ENCODE results near the gene CLP1.

CLP1 gene

DNA sequence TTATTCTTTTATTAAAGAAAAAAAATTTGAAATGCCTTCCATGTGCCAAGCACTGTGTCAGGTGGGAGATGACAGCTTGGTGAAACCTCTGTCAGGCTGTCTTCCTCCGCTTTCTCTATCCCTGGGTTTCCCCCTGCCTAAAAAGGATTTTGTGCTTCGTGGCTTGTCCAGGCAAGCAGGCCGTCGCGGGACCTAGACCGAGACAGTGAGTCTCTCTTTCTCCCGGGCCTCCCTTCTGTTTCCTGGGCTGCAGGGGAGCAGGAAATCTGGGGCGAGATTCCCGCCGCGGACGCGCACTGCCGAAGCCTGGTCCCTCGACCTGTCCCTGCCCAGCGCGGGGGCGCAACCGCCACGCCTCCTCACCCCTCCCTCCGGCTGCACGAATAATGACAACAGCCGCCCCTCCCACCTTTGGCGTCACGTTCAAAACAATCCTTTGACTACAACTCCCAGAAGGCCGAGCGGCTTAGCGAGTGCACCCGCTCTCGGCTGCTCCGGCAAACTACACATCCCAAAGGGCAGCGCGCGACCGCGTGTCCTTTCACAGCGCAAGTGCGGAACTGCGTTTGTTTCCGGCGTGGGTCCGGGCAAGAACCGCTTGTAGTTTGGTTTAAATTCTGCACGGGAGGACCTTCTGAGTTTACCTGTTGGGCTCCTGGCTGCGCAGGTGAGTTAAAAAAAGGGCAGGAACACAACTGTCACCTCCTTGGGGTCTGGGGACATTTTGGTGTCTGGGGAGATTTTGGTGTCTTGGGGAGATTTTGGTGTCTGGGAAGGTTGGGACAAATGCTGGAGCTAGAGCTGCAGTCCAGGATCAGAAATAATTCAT, at the start of gene CLP1:
Gene CLP1, plus strand, starts transcription at position 569 of the 829 bp plus-strand sequence. CDS start 1,715 bp downstream, outside the sequence.
- DNase-seq (ENCODE audit: low read depth, low spot score): peak; percentile 100

GRCh38 chr11:57610170-57610569, 47.4 kb upstream of the CLP1 start:
- no peak for DNase-seq (ENCODE audit: low read depth, low spot score)

DNA sequence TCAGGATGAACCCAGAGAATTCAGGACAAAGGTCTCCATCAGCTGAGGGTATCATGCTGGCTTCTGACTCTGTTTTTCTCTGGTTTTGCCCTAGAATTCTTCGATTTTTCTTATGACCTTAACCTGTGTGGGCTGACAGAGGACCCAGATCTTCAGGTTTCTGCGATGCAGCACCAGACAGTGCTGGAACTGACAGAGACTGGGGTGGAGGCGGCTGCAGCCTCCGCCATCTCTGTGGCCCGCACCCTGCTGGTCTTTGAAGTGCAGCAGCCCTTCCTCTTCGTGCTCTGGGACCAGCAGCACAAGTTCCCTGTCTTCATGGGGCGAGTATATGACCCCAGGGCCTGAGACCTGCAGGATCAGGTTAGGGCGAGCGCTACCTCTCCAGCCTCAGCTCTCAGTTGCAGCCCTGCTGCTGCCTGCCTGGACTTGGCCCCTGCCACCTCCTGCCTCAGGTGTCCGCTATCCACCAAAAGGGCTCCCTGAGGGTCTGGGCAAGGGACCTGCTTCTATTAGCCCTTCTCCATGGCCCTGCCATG, 43.3 kb upstream of the CLP1 start:
- DNase-seq (ENCODE audit: low read depth, low spot score): no peak

DNA sequence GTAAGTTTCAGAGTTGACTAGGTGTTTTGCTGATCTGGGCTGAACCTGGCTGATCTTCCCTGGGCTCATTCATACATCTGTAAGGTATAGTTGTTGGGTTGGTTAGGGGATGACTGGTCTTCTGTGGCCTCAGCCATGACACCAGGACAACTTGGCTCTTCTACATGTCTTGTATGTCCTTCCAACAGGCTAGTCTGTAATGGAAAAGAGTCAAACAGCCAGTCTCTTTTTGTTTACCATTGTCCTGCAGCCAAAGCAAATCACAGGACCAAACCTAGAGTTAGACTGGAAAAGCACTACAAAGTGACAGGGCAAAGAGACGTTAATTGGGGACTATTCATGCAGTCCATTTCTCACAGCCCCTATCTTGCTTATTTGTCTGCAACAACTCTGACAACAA, 42.3 kb upstream of the CLP1 start:
- no peak for DNase-seq (ENCODE audit: low read depth, low spot score)

DNA sequence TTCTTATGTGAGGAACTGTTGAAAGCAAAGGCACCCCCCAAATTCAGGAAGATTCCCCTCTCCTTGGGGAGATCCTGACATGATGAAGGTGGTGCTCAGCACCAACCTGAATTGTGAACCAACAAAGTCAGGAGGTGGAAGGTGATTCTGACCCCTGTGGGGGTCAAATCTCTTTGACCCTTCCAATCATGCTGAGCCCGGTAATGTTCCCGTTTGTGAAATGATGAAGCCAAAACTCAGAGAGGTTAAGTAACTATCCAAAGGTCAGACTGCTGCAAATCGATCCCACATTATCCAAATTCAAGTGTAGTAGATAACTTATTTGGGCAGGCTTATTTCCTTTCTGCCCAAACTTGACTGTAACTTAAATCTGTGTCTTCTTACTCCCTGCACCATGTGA, 41.0 kb upstream of the CLP1 start:
- no peak for DNase-seq (ENCODE audit: low read depth, low spot score)

DNA sequence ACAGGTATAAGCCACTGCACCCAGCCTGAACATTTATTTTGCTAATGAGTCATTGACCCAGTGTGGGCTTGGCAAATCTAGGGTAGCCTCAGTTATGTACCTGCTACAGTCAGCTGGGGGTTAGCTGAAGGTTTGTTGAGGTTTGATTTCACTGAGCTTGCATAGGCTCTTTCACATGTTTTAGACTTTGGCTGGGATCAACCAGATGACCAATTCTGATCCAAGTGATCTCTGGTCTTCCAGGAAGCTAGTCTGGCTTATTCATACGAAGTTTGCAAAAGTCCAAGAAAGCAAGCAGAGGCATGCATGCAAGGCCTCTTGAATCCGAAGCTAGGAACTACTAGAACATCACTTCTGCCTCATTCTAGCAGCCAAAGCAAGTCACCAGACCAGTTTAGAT, 39.1 kb upstream of the CLP1 start:
- no peak for DNase-seq (ENCODE audit: low read depth, low spot score)

DNA sequence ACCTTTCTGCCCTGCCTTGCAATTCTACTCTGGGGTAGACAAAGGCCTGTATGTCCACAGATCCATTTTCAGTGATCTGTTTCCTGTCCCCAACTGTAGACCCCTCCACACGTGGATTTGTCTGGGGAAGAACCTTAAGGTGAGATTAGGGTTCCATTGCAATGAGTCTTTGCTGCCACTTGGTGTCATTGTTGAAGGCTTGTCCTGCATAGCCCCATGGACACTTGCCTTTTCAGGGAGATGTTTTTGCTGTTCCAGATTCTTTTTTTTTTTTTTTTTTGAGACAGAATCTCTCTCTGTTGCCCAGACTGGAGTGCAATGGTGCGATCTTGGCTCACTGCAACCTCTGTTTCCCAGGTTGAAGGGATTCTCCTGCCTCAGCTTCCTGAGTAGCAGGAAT, 38.2 kb upstream of the CLP1 start:
- no peak for DNase-seq (ENCODE audit: low read depth, low spot score)

GRCh38 chr11:57620467-57620866, 37.1 kb upstream of the CLP1 start:
- DNase-seq (ENCODE audit: low read depth, low spot score): no peak

DNA sequence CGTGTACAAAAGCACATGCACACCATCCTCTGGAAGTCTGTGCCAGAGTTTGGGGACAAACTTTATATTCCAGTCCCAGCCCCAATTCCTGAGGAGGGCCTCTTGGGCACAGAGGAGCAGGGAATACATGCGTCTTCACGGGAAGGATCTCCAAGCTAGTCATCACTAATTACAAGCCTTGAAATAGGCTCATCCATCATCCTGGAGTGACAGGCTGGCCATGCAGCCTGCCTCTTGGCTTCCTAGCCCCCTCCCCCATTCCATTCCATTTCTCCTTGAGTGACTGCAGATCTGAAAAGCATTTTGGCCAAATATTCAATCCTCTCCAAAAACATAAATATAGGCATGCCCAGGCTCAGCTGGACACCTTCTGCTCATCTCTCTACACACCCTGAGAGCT, 35.3 kb upstream of the CLP1 start:
- DNase-seq (ENCODE audit: low read depth, low spot score): no peak

- no peak for DNase-seq (ENCODE audit: low read depth, low spot score)
These were observed 32.7 kb upstream of the CLP1 start for GRCh38 chr11:57624864-57625263.

GRCh38 chr11:57626895-57627294, 30.7 kb upstream of the CLP1 start:
- no peak for DNase-seq (ENCODE audit: low read depth, low spot score)

- no peak for DNase-seq (ENCODE audit: low read depth, low spot score)
These were observed 27.4 kb upstream of the CLP1 start for GRCh38 chr11:57630171-57630570.

DNA sequence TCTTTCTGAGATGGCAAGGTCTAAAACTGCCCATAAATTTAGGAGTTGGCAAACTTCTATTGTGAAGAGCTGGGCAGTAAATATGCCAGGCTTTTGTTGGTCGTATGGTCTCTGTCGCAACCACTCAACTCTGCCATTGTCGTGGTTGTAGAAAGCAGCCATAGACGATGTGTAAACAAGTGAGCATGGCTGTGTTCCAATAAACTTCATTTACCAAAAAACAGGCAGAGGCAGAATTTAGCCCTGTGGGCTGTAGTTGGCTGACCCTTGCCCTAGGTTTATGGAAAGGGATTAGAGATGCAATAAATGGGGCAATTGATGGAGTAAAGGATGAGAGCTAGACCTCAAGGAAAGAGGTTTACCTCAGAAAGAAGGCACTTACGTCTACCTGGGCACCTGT, 25.4 kb upstream of the CLP1 start:
- no peak for DNase-seq (ENCODE audit: low read depth, low spot score)

DNA sequence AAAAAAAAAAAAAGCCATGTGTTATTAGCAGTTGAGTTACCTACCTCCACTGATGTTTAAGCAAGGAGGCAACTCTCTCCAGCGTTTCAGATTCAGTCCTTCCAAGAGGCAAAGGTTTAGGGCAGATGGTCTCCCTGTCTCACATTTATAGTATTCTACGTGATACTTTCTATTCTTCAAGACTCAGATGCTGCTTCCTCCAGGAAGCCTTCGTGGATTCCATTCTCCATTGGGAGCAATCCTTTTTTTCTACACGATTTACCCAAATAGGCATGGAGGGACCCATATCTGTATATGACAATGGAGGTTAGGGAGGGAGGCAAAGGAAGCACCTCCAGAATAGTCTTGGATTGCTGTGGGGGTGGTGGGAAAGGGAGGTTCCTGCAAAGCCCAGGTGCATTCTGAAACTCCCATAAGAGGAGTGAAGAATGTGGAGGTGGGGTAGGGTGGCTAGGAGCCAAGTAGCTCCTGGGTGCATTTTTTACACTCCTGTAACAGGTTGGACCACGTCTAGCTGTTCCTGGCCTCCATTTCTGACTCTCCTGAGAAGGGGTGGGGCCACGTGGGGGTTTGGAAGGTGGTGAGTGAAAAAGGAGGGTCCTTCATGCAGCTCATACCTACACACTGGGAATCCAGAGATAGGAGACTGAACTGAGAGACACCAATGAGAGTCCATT, 24.0 kb upstream of the CLP1 start:
- DNase-seq (ENCODE audit: low read depth, low spot score): no peak

- no peak for DNase-seq (ENCODE audit: low read depth, low spot score)
These were observed 23.3 kb upstream of the CLP1 start for GRCh38 chr11:57634311-57634710.

DNA sequence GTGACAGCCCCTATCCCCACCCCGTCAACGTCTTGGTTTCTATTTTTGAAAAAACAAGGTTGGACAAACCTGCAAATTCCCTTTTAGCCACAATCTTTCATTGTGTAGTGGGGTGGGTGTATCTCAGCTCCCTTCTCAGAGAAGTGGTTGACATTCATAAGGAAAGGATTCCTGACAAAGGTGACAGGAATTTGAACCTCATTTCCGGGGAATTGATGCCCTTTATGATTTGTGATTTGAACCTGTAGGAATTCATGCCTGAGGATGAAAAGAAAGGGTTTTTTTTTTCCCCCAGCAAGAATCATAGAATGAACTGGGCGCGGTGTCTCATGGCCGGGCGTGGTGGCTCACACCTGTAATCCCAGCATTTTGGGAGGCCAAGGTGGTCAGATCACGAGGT, 22.3 kb upstream of the CLP1 start:
- no peak for DNase-seq (ENCODE audit: low read depth, low spot score)

DNA sequence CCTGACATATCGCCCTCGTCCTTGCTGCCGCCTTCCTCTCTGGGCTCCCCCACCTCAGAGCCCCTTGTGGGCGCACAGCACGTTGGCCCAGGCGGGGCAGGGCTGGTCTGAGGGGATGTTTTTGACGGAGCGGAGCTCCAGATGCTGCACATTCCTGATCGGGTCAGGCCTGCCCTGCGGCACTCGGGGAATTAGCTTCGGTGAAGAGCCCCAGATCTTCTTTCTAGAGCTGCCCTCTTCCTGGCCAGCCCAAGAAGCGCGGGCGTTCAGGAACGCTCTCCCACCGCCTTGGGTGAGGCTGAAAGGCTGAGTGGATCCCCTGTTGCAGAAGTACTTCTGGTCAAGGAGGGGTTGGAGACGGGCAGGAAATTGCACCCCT, 19.9 kb upstream of the CLP1 start:
- no peak for DNase-seq (ENCODE audit: low read depth, low spot score)

- DNase-seq (ENCODE audit: low read depth, low spot score): no peak
These were observed 19.4 kb upstream of the CLP1 start for GRCh38 chr11:57638005-57638781.

DNA sequence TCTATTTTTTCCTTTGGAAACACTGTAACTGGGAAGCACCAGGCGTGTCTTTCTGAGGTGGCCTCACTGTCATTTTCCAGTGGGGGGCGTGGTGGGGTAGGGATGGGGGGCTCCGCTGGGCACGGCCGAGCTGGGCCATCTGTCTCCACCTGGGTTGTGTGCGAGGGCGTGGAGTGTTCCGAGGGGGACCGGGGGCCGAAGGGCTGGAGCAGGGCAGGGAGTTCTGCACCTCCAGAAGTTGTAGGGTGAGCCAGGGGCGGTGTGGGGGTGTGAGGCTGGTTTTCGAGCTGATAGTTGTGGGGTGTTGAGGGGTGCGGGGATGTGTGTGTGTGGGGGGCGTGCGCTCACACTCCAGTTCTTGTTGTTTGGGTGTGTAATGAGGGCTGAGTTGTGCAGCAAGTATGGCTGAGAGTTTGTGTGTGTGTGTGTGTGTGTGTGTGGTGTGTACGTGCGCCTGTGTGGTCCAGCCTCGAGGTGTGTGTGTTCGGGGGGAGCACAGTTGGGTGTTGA, 18.7 kb upstream of the CLP1 start:
- no peak for DNase-seq (ENCODE audit: low read depth, low spot score)

DNA sequence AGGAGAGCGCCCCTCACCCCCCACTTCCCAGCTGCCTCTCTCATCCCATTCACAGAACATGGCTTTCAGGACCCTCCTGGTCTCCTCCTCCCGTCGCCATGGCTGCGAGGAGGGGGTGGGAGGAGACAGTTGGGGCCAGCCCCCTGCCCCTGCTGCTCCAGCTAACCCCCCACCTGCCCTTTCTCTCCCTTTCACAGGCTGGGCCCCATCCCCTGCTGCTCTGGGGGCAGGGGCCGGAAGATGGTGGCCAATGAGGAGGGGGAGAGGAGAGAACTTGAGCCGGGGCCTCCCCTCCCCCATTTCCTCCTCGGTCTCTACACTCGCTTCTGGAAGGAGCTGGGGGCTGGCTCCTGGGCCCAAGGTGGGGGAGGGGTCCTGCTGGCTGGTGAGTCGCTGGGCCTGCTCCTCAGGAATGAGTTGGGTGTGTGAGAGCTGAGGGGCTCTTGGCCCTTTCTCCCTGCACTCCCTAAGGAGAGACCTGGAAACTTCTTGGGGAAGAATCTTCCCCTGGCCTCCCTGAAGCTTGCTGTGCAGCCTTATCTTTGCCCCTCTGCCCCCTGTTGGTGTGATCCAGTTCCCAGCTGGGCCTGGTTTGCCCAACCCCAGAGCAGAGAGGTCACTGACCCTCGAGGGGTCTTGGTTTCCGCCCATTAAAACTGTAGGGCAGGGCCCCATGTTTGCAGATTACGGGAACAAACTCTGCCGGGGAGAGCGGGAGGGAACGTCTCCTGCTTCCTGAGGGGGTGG, 18.1 kb upstream of the CLP1 start:
- no peak for DNase-seq (ENCODE audit: low read depth, low spot score)

DNA sequence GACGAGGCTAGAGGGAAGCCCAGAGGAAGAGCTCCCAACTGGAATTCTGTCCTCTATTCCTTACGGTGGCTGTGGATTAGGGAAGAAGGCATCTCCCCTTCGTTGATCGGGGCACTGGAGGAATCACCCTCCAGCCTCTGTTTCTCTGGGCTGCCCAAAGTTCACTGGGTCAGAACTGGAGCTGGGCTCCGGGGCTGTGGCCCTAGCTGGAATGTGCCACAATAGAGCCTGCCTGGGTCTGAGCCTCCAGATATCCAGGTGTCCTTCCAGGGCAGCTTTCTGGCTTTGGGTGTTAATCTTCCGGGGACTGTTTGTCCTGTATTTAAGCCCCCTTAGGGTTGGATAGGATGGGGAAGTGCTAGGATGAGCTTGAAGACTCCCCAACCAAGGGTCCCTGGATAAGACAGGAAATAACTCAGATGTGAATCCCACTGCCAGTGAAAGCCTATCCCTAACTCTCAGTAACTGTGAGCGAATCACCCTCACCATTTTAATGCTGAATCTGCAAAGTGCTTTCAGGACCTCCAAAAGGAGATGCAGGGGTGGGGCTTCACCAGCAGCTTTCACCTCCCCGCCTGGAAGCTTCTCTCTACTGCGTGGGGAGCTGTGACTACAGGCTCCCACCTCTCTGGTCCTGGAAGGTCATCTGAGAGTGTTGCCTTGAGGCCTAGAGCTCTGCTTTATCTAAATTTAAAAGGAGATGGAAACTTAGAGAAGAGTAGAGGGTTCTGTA, 17.3 kb upstream of the CLP1 start:
- no peak for DNase-seq (ENCODE audit: low read depth, low spot score)
